Left forelimb (tissue), 1 donor: ENCODE results near the gene STMN3.
"Not testable (repeated sequence)": the region's sequence is repeated elsewhere in the genome, so short reads cannot be mapped to it uniquely, and the experiment has no call there.

Experiments used
- DNase-seq: peaks from one replicate; pipeline ENCODE4 v3.0.0-alpha.2; 2018; ENCODE audit warnings: low spot score

The STMN3 gene

DNA sequence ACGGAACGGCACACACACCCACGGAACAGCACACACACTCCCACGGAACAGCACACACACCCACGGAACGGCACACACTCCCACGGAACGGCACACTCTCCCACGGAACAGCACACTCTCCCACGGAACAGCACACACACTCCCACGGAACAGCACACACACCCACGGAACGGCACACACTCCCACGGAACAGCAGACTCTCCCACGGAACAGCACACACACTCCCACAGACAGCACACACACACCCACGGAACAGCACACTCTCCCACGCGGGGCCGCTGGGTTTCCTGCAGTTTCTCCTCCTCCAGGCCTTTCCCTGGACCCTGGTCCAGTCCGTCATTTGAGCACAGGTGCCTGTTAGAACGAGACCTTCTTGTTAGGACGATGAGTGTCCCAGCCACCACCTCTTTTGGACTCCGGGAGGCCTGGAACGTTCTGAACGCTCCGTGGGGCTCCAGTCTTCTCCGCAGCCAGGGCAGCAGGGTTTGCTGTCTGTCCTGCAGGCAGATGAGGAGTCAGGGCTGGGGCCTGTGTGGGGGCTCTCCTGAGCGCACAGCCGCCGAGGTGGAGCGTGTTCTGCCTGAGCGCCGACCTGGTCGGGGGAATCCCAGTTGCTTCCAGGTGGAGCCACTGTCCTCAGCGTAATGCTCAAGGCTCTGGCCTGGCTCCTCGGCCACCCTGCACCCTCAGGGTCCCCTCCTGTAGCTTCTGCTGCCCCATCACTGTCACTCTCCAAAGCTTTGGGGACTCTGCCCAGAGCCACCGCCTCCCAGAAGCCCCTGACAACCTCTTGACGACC lies 25.6 kb upstream of the STMN3 start:
- DNase-seq: no peak

DNA sequence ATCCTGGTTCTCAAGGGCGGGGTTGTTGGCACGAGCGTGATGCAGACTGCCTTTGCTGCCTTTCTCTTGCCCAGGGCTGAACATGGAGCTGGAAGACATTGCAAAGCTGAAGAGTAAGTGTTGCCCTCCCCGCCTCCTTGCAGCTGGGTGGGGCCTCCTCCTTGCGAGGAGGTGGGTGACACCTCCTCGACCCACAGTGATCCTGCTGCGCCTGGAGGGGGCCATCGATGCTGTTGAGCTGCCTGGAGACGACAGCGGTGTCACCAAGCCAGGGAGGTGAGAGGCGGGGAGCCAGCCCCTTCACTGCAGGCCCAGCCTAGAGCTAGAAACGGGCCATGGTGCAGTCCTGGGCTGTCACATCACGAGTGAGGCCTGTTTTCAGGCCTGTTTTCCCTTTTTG lies 24.8 kb upstream of the STMN3 start:
- DNase-seq: no peak

DNA sequence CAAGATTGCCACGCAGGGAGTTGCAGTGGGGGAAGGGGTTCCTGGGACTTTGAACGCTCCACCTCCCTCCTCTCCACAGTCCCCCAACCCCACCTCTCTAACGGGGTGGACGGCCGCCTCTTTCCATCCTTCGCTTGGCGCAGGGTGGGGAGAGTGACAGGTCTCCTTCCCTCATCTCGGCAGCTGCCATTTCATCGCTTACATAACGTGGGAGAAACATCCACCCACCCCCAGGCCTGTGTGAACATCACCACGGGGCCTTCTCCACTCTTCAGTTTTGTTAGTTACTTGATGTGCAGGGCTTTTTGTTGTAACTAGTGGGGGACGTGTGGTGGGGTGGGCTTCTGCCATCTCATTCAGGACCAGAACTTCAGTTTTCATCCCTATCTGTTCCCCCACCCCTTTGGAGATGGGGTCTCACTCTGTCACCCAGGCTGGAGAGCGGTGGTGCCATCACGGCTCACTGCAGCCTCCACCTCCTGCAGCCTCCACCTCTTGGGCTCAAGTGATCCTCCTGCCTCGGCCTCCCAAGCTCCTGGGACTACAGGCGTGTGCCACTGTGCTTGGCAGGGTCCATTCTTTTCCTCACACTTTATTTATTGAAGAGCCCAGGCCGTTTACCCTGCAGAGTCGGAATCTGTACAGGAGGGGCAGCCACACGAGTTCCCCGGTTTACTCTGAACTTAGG lies 22.6 kb upstream of the STMN3 start:
- no peak for DNase-seq

DNA sequence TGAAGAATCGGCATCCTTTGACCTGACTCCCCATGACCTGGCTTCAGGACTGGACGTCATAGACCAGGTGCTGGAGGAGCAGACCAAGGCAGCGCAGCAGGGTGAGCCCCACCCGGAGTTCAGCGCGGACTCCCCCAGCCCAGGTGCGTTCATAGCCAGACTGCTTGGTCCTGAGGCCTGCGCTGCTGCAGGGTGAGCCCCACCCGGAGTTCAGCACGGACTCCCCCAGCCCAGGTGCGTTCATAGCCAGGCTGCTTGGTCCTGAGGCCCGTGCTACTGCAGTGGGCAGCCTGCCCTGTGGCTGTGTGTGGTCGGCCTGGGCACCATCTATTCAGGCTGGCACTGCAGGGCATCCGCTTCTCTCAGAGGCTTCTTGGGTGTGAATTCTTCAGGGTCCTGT lies 20.7 kb upstream of the STMN3 start:
- no peak for DNase-seq

DNA sequence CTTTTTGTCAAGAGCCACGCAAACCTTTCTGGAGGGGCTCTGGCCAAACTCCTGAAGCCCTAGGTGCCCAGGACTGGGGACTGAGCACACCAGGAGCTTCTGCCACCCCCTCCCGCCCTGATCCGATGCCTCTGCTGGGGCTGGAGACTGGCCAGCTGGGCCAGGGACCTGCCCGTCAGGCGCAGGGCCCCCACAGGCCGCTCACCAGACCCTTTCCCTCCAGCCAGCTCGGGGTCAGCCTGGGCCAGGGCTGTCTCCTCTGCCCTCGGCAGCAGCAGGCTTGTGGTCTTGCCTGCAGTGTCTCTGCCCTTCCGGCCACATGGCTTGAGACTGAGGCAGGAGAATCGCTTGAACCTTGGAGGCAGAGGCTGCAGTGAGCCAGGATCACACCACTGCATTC lies 19.4 kb upstream of the STMN3 start:
- no peak for DNase-seq

- not testable (repeated sequence) for DNase-seq
Measured at GRCh38 chr20:63671695-63672094, 18.5 kb upstream of the STMN3 start.

DNA sequence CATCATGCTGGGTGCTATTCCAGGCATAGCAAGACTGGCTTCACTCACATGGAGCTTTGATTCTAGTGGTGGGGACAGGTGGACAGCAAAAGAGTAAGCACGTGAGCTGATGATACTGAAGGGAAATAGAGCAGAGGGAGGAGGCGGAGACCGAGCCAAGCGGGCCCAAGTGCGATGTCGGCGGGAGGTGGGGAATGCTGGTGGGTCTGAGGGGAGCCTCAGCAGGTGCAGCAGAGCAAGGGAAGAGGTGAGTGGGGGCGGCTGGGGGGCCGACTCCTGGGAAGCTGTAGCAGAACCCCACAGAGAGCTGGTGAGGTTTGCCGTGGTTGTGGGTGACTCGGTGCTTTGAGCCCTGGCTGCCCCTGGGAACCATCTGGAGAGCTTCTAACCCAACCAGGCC lies 15.1 kb upstream of the STMN3 start:
- no peak for DNase-seq

DNA sequence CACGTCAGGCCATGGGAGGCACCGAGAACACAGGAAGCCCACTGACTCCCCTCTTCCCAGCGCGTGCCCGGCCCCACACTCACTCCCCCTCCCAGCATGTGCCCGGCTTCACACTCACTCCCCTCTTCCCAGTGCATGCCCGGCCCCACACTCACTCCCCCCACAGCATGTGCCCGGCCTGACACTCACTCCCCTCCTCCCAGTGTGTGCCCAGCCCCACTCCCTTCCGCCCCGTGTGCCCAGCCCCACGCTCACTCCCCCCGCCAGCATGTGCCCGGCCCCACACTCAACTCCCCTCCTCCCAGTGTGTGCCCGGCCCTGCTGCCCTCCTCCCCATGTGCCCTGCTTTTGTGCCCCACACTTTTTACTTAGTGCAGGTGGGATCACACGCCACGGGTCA lies 14.6 kb upstream of the STMN3 start:
- DNase-seq: no peak

- no peak for DNase-seq
Measured at GRCh38 chr20:63665708-63666107, 12.5 kb upstream of the STMN3 start.

DNA sequence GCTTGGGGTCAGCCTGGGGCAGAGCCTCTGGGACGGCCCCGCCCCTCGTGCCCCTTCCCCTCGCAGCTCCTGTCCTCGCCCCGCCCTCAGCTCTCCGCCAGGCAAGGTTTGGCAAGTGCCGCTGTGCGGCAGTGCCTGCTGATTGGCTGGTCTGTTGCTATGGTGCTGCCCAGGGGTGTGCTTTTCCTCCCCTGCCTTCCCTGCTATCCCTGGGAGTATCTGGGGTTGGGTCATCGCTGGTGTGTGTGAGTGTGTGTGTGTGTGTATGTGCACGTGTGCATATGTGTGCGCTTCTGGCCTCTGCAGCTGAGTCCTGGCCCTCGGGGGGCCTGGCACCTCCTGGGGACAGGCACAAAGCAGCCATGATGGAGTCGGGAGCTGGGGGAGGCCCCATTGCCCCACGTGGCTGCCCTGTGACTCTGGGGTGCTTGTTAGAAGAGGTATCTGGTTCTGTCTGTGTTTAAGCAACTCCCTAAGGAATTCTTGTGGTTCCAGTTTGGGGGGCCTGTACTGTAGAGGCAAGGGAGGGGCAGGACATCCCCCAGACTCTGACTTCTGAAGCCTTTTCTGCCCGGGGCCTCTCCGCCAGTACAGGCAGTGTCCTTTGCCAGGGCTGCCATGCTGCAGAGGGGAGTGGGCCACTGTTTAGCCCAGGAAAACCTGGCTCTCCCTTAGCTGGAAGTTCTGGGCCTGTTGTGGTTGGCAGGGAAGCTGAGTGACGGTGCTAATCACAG lies 11.8 kb upstream of the STMN3 start:
- DNase-seq: no peak

DNA sequence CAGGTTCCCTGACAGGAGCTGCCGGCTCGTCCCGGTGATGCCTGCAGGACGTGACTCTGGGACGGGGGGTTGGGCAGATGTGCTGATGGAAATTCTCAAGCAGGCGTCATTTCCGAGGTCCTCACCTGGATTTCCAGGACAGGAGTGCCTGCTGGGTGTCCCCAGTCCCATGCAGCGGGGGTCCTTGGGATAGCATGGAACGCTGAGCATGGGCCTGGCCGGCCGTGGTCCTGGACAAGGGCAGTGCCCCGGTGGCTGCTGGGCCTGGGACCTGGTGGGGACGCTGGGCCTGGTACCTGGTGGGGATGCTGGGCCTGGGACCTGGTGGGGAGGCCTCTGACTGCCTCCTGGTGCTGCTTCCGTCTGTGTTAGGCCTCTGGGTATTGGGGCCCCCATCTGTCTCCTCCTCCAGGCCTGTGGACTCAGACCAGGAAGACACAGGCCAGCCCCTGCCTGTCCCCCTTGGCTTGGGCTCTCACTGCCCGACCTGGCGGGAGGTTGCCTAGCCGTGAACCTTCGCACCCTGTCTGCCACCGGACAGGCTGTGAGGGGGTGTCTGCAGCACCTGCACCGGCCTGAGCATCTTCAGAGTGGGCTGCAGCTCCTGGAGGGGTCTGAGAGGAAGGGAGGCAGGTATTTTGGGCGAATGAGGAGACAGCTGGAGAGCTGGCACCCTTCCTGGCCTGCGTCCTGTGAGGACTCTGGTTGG lies 11.1 kb upstream of the STMN3 start:
- no peak for DNase-seq

DNA sequence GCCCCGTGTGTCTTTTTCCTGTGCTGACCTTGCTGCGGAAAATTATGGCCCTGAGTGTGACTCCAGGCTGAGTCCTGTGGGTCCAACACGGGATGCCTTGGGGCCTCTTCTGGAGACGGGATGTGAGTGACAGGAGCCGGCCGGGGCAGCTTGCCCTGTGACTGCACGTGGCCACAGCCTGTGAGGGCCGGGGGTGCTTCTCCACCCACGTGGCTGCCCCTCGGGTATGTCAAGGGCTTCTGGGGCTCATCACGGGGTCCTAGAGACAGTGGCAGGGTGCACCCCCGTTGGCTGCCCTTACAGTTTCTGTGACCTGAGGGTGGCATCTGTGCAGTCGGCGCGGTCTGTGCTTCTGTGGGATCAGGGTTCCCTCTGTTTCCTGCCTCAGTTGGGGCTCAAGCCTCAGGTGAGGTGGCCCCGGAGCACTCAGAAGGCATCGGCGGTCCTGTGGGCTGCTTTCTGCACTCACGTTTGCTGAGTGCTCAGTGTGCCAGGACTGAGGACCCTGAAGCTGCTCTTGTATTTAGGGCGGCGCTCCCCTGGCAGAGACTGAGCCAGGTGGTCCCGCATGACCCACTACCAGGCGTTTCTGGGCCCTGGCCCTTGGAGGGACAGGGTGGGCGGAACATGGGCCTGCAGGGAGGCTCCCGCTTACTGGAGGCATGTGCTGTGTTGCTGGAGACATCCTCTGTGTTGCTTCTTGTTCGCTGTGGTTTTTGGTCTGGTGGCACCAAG lies 10.3 kb upstream of the STMN3 start:
- DNase-seq: no peak

- DNase-seq: no peak
Measured at GRCh38 chr20:63662813-63663189, 9.6 kb upstream of the STMN3 start.

- DNase-seq: no peak
Measured at GRCh38 chr20:63661959-63662812, 9.0 kb upstream of the STMN3 start.

DNA sequence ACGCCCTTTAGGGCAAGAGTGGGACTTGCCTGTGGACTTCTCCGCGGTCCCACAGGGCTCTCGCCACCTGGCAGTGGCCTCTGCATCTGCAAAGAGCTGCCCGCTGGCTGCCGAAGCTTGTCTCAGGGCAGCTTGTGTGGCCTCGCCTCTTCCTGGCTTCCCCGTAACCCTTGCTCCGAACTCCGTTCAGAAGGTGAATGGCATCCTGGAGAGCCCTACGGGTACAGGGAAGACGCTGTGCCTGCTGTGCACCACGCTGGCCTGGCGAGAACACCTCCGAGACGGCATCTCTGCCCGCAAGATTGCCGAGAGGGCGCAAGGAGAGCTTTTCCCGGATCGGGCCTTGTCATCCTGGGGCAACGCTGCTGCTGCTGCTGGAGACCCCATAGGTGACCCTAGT lies 7.9 kb upstream of the STMN3 start:
- DNase-seq: no peak

- no peak for DNase-seq
Measured at GRCh38 chr20:63660622-63661021, 7.4 kb upstream of the STMN3 start.

GRCh38 chr20:63660174-63660573 lies 7.0 kb upstream of the STMN3 start:
- not testable (repeated sequence) for DNase-seq

GRCh38 chr20:63659370-63659769 lies 6.1 kb upstream of the STMN3 start:
- no peak for DNase-seq

- no peak for DNase-seq
Measured at GRCh38 chr20:63658749-63659187, 5.5 kb upstream of the STMN3 start.

DNA sequence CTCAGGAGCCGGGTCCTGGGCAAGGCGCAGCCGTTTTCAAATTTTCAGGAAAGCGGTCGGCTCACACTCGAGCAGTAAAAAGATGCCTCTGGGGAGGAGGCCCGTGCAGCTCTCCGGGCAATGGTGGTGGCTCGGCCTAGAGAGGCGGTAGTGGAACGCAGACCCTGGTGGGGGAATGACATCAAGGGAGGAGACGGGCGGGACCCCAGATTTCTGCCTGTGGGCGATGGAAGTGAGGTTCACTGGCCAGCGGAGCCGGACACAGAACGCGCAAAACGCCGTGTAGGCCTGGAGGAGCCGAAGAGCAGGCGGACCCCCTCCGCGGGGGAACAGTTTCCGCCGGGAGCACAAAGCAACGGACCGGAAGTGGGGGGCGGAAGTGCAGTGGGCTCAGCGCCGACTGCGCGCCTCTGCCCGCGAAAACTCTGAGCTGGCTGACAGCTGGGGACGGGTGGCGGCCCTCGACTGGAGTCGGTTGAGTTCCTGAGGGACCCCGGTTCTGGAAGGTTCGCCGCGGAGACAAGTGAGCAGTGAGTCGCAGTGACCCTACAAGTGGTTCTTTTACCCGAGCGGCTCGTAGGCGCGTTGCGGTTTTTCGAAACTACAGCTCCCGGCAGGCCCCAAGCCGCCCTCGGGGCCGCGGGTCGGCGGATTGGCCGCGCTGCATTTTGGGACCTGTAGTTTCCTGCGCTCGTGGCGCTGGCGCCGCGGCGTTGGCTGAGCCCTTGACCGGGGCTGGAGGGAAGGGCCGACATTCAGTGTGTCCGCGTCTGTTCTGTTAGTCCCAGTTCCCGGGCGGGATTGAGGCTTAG lies 4.9 kb upstream of the STMN3 start, which contains the start of gene RTEL1:
RTEL1 (plus strand) TSS at position 376 of the 812 bp plus-strand sequence. CDS start 1,091 bp downstream, outside the sequence.
- peak; percentile 96 for DNase-seq
